Heart left ventricle (tissue), 16 donors: Measurements from ENCODE around the gene IVD. TPM values are rescaled to one million over a fixed set of nuclear protein-coding genes. Genes with fewer than 3 reads are reported as not detected.
A peak's percentile ranks its signal among the peaks of the same experiment; 100 is the strongest.

Experiments used
- ATAC-seq, 4 donors: fragments of 200-7000 bp; cut with Tn5 transposase; one replicate each; pipeline ENCODE4 v1.9.1; 2020 to 2022; ENCODE audit warnings: moderate library complexity in 4 of 4, mild to moderate bottlenecking in 3 of 4, moderate number of reproducible peaks in 1 of 4
- DNase-seq, 5 donors: peaks; one replicate each; pipeline ENCODE4 v3.0.0-alpha.2; 2020
- H3K27ac ChIP-seq, 12 donors: fragments of 200-600 bp; sonication (generic) in 4 of 12; one replicate each; pipeline versions ENCODE4 v1.5.0 to v1.8.0; 2016 to 2022; ENCODE audit warnings: mild to moderate bottlenecking in 2 of 12
- H3K27me3 ChIP-seq, 9 donors: fragments of 200-600 bp; sonication (generic) in 2 of 9; one replicate each; pipeline versions ENCODE4 v1.5.1 to v1.8.0; 2016 to 2022; ENCODE audit warnings: mild to moderate bottlenecking in 3 of 9
- H3K36me3 ChIP-seq, 9 donors: fragments of 200-600 bp; sonication (generic) in 2 of 9; one replicate each; pipeline versions ENCODE4 v1.5.0 to v1.8.0; 2018 to 2022; ENCODE audit warnings: mild to moderate bottlenecking in 2 of 9
- H3K4me1 ChIP-seq, 12 donors: fragments of 200-600 bp; sonication (generic) in 4 of 12; one replicate each; pipeline versions ENCODE4 v1.5.0 to v1.8.0; 2016 to 2022; ENCODE audit warnings: mild to moderate bottlenecking in 3 of 12
- H3K4me3 ChIP-seq, 12 donors: fragments of 200-600 bp; sonication (generic) in 4 of 12; one replicate each; pipeline versions ENCODE4 v1.5.0 to v1.8.0; 2017 to 2022; ENCODE audit warnings: mild to moderate bottlenecking in 9 of 12, moderate library complexity in 4 of 12
- H3K9me3 ChIP-seq, 12 donors: fragments of 200-600 bp; sonication (generic) in 4 of 12; one replicate each; pipeline versions ENCODE4 v1.5.0 to v1.8.0; 2016 to 2022; ENCODE audit warnings: mild to moderate bottlenecking in 1 of 12
- CTCF ChIP-seq, 12 donors: fragments of 200-600 bp; sonication (generic) in 4 of 12; IDR thresholded peaks; one replicate each; pipeline versions ENCODE4 v1.5.0 to v1.8.0; 2018 to 2022; ENCODE audit warnings: antibody characterized with exemption in 12 of 12, mild to moderate bottlenecking in 5 of 12
- POLR2A ChIP-seq, 2 donors: fragments of 450-650 bp; IDR thresholded peaks; one replicate each; pipeline ENCODE4 v1.6.1; 2017; ENCODE audit warnings: antibody characterized with exemption in 2 of 2, mild to moderate bottlenecking in 2 of 2, moderate library complexity in 2 of 2
- WGBS, 4 donors: extraction: QIAGEN DNeasy Blood & Tissue Kit in 2 of 4; methylation state at CpG; one replicate each; pipeline versions ENCODE4 v1.1.5 to v1.1.7; 2013 to 2018; 5-methylcytosine and 5-hydroxymethylcytosine counted together
- intact Hi-C, 10 donors: fragments of 100-400 bp; cut with DNase I; formaldehyde crosslinking; loops; one replicate each; pipeline versions ENCODE4 v1.11.1 to v1.14.2; 2022
- polyA plus RNA-seq, 2 donors: library from polyadenylated mRNA; stranded (reverse); fragments of 200-250 nt; gene quantifications; one replicate each; pipeline ENCODE4 v1.2.3, GENCODE V29; 2013
- total RNA-seq, 9 donors: library from RNA; depleted of rRNA in 2 of 9; stranded (reverse); fragments of >200 nt in 2 of 9; fragmentation: NEBNext Ultra II Directional in 3 of 9; extraction: Animal tissue kit (Norgen Biotek cat#: 25700) in 3 of 9; gene quantifications; one replicate each; pipeline versions ENCODE4 v1.1.0 to v1.2.4, GENCODE V29; 2016 to 2023
- donor health status: ischemic (EF 13 %, LVEDD 7.1; RV severe dilation, severe dysfunction).
- donor health status: healthy with polysubstance abuse.
- donor health status: DM: no; HTN: yes; CAD: no.
- donor health status: DM: no; HTN: no; CAD: no.
- donor health status: ischemic (EF 25% LVEDD 6.9; RV normal size, moderate dysfunction).
- donor health status: ischemic (EF 25% LVEDD 5.7; RV mildly dilated, moderate dysfunction).
- donor health status: healthy.
- donor health status: DM: yes; HTN: yes; CAD: no.
- donor health status: ischemic (EF 35%, LVEDD 5.7; RV mildly dilated, moderate dysfunction).
- donor health status: nonischemic (EF 11% LVEDD 7.7; RV severe dilation, severe dysfunction).
- donor health status: DM: yes; HTN: yes; CAD: no.
- donor health status: PGD.
- donor health status: ischemic (EF 29% LVEDD 5.4; RV normal size, mild dysfunction).
- donor health status: nonischemic (EF 23%, LVEDD 6.1; RV moderate dilation, normal function).

The IVD gene
- total and polyA plus RNA-seq, 11 donors: 52.9 to 130 (median 95.1) TPM

GRCh38 chr15:40420793-40421192 lies 15.2 kb downstream of the IVD start:
- 38 to 61% (median 43%) methylated on average over 3 of the region's 3 CpGs for WGBS, 4 donors
- peaks cover 0 to 24% (median 18%) of the 10 kb centered on the region in 12 donors for H3K4me1 ChIP-seq
- intact Hi-C loops: loop anchor here (1.0 to 10.0 kb wide), 15 partner anchors 52 to 376 kb away; partner anchors contain the start of genes CCDC9B (in 5 of the 10) and INAFM2 (in 4 of the 10)
- no peak overlapping the region for H3K4me3 ChIP-seq
- H3K27me3 ChIP-seq: no peaks in the 10 kb centered on the region
- TF ChIP-seq CTCF (IDR thresholded peaks at IDR 0.05): no peak
- no peaks in the 10 kb centered on the region for H3K9me3 ChIP-seq
- peaks cover 0 to 34% (median 22%) of the 10 kb centered on the region in 9 donors for H3K36me3 ChIP-seq
- peak overlapping the region; percentile 13 to 76 (median 69) for H3K27ac ChIP-seq
- DNase-seq: peak in 2 of 5 donors; percentile 32 to 53
- peak; percentile 22 to 36 (median 28) for ATAC-seq

- peak overlapping the region; percentile 4 to 76 (median 69) for H3K27ac ChIP-seq
- WGBS, 4 donors: 10 to 25% (median 13%) methylated on average over 17 to 31 of the region's 31 CpGs
- no peaks in the 10 kb centered on the region for H3K9me3 ChIP-seq
- ATAC-seq: peak; percentile 87 to 92 (median 90)
- intact Hi-C loops: loop anchor here (1.0 to 10.0 kb wide), 18 partner anchors 53 to 377 kb away; partner anchors contain the start of genes CCDC9B (in 5 of the 10) and INAFM2 (in 4 of the 10)
- DNase-seq: peak; percentile 75 to 91 (median 80)
- peaks cover 0 to 27% (median 15%) of the 10 kb centered on the region in 9 donors for H3K36me3 ChIP-seq
- TF ChIP-seq CTCF (IDR thresholded peaks at IDR 0.05) (peak; percentile 87 to 99 (median 94)), POLR2A (IDR thresholded peaks at IDR 0.05) (no peak)
- H3K4me1 ChIP-seq: peaks cover 0 to 24% (median 18%) of the 10 kb centered on the region in 12 donors
- H3K4me3 ChIP-seq: no peak overlapping the region
- H3K27me3 ChIP-seq: no peaks in the 10 kb centered on the region
Measured at GRCh38 chr15:40421246-40422157, 15.9 kb downstream of the IVD start.

- Histone ChIP-seq H3K4me1 (peaks cover 0 to 24% (median 18%) of the 10 kb centered on the region in 12 donors), H3K9me3 (no peaks in the 10 kb centered on the region), H3K36me3 (no peaks in the 10 kb centered on the region), H3K27ac (no peak overlapping the region), H3K4me3 (no peak overlapping the region), H3K27me3 (no peaks in the 10 kb centered on the region)
- WGBS, 4 donors: 88 to 92% (median 91%) methylated on average over 6 of the region's 6 CpGs
- no peak for ATAC-seq
- intact Hi-C loops: loop anchor here in 8 of 10 donors (2.0 to 10.0 kb wide), 10 partner anchors 57 to 380 kb away; partner anchors contain the start of genes CCDC9B (in 5 of the 8) and INAFM2 (in 2 of the 8)
- no peak for DNase-seq
- TF ChIP-seq POLR2A (IDR thresholded peaks at IDR 0.05): no peak
- no peak for TF ChIP-seq CTCF (IDR thresholded peaks at IDR 0.05)
Measured at GRCh38 chr15:40424483-40425115, 19.0 kb downstream of the IVD start.
